GM19025 (cell line): ENCODE measurements around the gene PAXIP1.

Experiments
- ATAC-seq: cut with Tn5 transposase; IDR thresholded peaks from one replicate; pipeline ENCODE4 v1.9.1; 2021; ENCODE audit warnings: mild to moderate bottlenecking, low read depth, moderate library complexity; ENCODE audit not compliant: unreplicated experiment

The PAXIP1 gene

GRCh38 chr7:154898973-154899855 lies 103.7 kb downstream of the PAXIP1 start:
- ATAC-seq: no peak

- ATAC-seq: no peak
These were observed 106.8 kb downstream of the PAXIP1 start for GRCh38 chr7:154896076-154896475.
